PC-3 (cell line): ENCODE data around the gene EFHC2. TPM values are rescaled to one million over a fixed set of nuclear protein-coding genes. Genes with fewer than 3 reads are reported as not detected.

Experiments used
- ATAC-seq: fragments of 200-7000 bp; cut with Tn5 transposase; 2 replicates; pipeline ENCODE4 v1.9.1; 2020; ENCODE audit warnings: mild to moderate bottlenecking, moderate library complexity
- BruUV-seq: library from RNA; stranded (reverse); fragments of 400-500 nt; replicated peaks from 2 replicates; lab custom pipeline; 2021; lab: Mats Ljungman, UMichigan
- CTCF ChIA-PET: fragments of 300-600 bp; sonication (Branson Sonifier 250); formaldehyde crosslinking; loops from one replicate; lab custom pipeline; 2022; ENCODE audit warnings: antibody characterized with exemption; lab: Charles Lee
- POLR2A ChIA-PET: fragments of 300-600 bp; sonication (Branson Sonifier 250); formaldehyde crosslinking; loops from one replicate; lab custom pipeline; 2022; ENCODE audit warnings: antibody characterized with exemption; ENCODE audit not compliant: unreplicated experiment; lab: Charles Lee
- DNase-seq: peaks from one replicate; pipeline ENCODE4 v3.0.0-alpha.2; 2015
- H2AFZ ChIP-seq: fragments of 300-600 bp; sonication (generic); 2 replicates; pipeline ENCODE4 v1.6.0; 2016; ENCODE audit warnings: antibody characterized with exemption, low read length
- H3F3A ChIP-seq: fragments of 300-600 bp; sonication (generic); one replicate; pipeline ENCODE4 v1.6.0; 2017; ENCODE audit warnings: antibody characterized with exemption, low read length, control low read depth, mild to moderate bottlenecking; ENCODE audit not compliant: unreplicated experiment
- H3K27ac ChIP-seq: fragments of 300-600 bp; sonication (generic); 2 replicates; pipeline ENCODE4 v1.5.1; 2016; ENCODE audit warnings: mild to moderate bottlenecking, low read length
- H3K27me3 ChIP-seq: fragments of 300-600 bp; sonication (generic); 2 replicates; pipeline ENCODE4 v1.6.1; 2016; ENCODE audit warnings: low read length, mixed read lengths
- H3K36me3 ChIP-seq: fragments of 300-600 bp; sonication (generic); 2 replicates; pipeline ENCODE4 v1.6.1; 2016; ENCODE audit warnings: low read depth, mixed run types, low read length, mixed read lengths
- H3K4me1 ChIP-seq: fragments of 300-600 bp; sonication (generic); 2 replicates; pipeline ENCODE4 v1.5.1; 2016; ENCODE audit warnings: low read length; ENCODE audit not compliant: insufficient read depth
- H3K4me2 ChIP-seq: fragments of 300-600 bp; sonication (generic); 2 replicates; pipeline ENCODE4 v1.6.0; 2016; ENCODE audit warnings: low read length
- H3K4me3 ChIP-seq: fragments of 300-600 bp; sonication (generic); 2 replicates; pipeline ENCODE4 v1.5.1; 2016; ENCODE audit warnings: mild to moderate bottlenecking, low read length, mixed read lengths
- H3K79me2 ChIP-seq: fragments of 300-600 bp; sonication (generic); 2 replicates; pipeline ENCODE4 v1.6.1; 2017; ENCODE audit warnings: low read length, mixed read lengths
- H3K9ac ChIP-seq: fragments of 300-600 bp; sonication (generic); 2 replicates; pipeline ENCODE4 v1.6.0; 2016; ENCODE audit warnings: mild to moderate bottlenecking, low read length
- H3K9me2 ChIP-seq: fragments of 300-600 bp; sonication (generic); replicated peaks from 2 replicates; pipeline ENCODE4 v1.6.1; 2016; ENCODE audit warnings: mixed run types, low read length, mixed read lengths
- H3K9me3 ChIP-seq: fragments of 300-600 bp; sonication (generic); 2 replicates; pipeline ENCODE4 v1.6.1; 2016; ENCODE audit warnings: low read length, mixed read lengths
- H4K20me1 ChIP-seq: fragments of 300-600 bp; sonication (generic); 2 replicates; pipeline ENCODE4 v1.6.1; 2016; ENCODE audit warnings: low read length, mixed read lengths
- EZH2 ChIP-seq: fragments of 300-600 bp; sonication (generic); IDR thresholded peaks from one replicate; pipeline ENCODE4 v1.6.1; 2017; ENCODE audit warnings: antibody characterized with exemption, mild to moderate bottlenecking, low read length; ENCODE audit not compliant: unreplicated experiment
- EZH2phosphoT487 ChIP-seq: fragments of 300-600 bp; sonication (generic); IDR thresholded peaks from 2 replicates; pipeline ENCODE4 v1.6.1; 2018; ENCODE audit warnings: mild to moderate bottlenecking, antibody characterized with exemption, low read length, borderline replicate concordance
- intact Hi-C: fragments of 100-400 bp; cut with micrococcal nuclease; formaldehyde crosslinking; loops from 2 replicates; pipeline ENCODE4 v1.9.0; 2023
- total RNA-seq: library from RNA; depleted of rRNA; stranded (reverse); fragments of >200 nt; gene quantifications from 2 replicates; pipeline ENCODE4 v1.2.3, GENCODE V29; 2014
- TF ChIP-seq, protein P1 (sequence below): fragments of 300-600 bp; sonication (generic); conservative IDR thresholded peaks from 2 replicates; pipeline ENCODE4 v1.5.1; 2017; ENCODE audit warnings: antibody characterized with exemption, low read depth, mild to moderate bottlenecking, low read length

The EFHC2 gene
- total RNA-seq, 1 experiment from 2014 or later: 0.40 TPM

DNA sequence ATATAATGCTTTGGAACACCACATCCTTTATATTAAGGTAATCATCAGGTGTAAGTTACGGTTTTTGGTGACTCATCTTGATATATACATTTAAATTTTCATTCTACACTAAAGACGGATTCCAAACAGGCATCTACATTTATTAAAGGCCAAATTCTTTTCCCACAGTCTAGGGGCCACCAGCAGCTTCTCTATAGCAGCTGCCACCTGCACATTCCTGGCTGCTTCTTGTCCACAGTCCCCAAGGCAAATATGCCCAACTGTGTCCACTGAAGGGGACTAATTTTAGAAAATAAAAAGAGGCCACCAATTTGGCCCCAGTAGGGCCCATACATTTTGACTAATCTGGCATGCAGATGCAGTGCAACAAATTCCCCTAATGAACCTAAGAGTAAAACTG is 96.6 kb downstream of the EFHC2 start:
- Histone ChIP-seq H3K9me3 (no peaks in the 10 kb centered on the region), H2AFZ (no peak overlapping the region), H3K27me3 (no peaks in the 10 kb centered on the region), H3K36me3 (no peaks in the 10 kb centered on the region), H3K4me2 (no peak overlapping the region), H3K9me2 (no peaks in the 10 kb centered on the region), H3K9ac (no peak overlapping the region), H3F3A (no peaks in the 10 kb centered on the region), H3K4me1 (peaks cover 10% of the 10 kb centered on the region), H3K27ac (no peak overlapping the region), H3K4me3 (no peak overlapping the region), H3K79me2 (no peaks in the 10 kb centered on the region), H4K20me1 (no peaks in the 10 kb centered on the region)
- ChIA-PET POLR2A (no interaction called here), CTCF (no interaction called here)
- BruUV-seq: no TSS peak
- intact Hi-C loops: loop anchor here (10.0 kb wide), 1 partner anchor 58 kb away; no protein-coding TSS in a partner anchor
- TF ChIP-seq EZH2 (no peak), EZH2phosphoT487 (no peak)
- TF ChIP-seq, protein P1, sequence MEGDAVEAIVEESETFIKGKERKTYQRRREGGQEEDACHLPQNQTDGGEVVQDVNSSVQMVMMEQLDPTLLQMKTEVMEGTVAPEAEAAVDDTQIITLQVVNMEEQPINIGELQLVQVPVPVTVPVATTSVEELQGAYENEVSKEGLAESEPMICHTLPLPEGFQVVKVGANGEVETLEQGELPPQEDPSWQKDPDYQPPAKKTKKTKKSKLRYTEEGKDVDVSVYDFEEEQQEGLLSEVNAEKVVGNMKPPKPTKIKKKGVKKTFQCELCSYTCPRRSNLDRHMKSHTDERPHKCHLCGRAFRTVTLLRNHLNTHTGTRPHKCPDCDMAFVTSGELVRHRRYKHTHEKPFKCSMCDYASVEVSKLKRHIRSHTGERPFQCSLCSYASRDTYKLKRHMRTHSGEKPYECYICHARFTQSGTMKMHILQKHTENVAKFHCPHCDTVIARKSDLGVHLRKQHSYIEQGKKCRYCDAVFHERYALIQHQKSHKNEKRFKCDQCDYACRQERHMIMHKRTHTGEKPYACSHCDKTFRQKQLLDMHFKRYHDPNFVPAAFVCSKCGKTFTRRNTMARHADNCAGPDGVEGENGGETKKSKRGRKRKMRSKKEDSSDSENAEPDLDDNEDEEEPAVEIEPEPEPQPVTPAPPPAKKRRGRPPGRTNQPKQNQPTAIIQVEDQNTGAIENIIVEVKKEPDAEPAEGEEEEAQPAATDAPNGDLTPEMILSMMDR: no peak
- no peak for ATAC-seq
- no peak for DNase-seq

DNA sequence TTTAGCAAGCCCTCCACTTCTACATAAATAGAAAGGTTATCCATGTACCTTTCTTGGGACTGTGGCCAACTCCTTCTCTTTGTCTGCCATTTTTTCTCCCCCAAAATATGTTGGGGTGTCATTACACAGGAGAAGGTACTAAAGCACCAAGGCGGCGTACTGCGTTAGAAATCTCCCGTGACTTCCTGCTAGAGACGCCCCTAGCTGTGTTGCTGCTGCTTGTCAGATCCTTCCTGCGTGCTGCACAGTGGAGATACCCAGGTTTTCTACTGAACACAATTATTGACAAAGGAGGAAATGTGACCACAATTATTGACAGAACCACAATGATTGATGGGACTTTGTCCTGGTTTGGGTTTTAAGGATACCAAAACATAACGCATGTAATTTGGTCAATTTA is 97.7 kb downstream of the EFHC2 start:
- H3K27ac ChIP-seq: no peak overlapping the region
- DNase-seq: no peak
- no peak overlapping the region for H3K4me2 ChIP-seq
- no peaks in the 10 kb centered on the region for H3K9me2 ChIP-seq
- POLR2A ChIA-PET: interaction anchor here (0.6 kb wide), 1 partner anchor 286 kb away, joined by 3 read pairs; no protein-coding TSS in a partner anchor
- H3K9ac ChIP-seq: no peak overlapping the region
- no peaks in the 10 kb centered on the region for H3F3A ChIP-seq
- no peak overlapping the region for H2AFZ ChIP-seq
- H3K36me3 ChIP-seq: no peaks in the 10 kb centered on the region
- BruUV-seq: no TSS peak
- H3K27me3 ChIP-seq: no peaks in the 10 kb centered on the region
- CTCF ChIA-PET: no interaction called here
- H3K4me3 ChIP-seq: no peak overlapping the region
- H4K20me1 ChIP-seq: no peaks in the 10 kb centered on the region
- no peaks in the 10 kb centered on the region for H3K9me3 ChIP-seq
- no peak for ATAC-seq
- intact Hi-C loops: loop anchor here (10.0 kb wide), 1 partner anchor 59 kb away; no protein-coding TSS in a partner anchor
- no peaks in the 10 kb centered on the region for H3K79me2 ChIP-seq
- TF ChIP-seq EZH2 (no peak), EZH2phosphoT487 (no peak)
- TF ChIP-seq, protein P1: no peak
- H3K4me1 ChIP-seq: peaks cover 10% of the 10 kb centered on the region

DNA sequence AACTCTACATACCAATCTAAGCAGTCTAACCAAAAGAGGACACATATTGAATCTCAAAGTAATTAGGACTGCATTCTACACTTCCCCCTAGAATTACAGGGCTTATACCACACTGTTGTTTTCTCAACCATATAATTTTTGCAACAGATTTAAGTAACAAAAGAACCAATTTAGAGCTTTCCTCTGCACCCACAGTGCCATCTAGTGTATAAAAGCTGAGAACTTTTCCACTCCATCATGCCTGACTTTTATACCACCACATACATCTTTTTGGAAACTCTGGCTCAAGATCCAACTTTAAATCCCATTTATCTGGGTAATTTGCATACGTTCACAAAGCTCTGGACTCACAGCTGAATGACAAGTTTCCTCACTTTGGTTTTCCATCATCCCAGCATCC is 99.5 kb downstream of the EFHC2 start:
- no peak overlapping the region for H3K4me3 ChIP-seq
- H4K20me1 ChIP-seq: no peaks in the 10 kb centered on the region
- peaks cover 10% of the 10 kb centered on the region for H3K4me1 ChIP-seq
- ATAC-seq: peak; percentile 45
- peak overlapping the region; percentile 68; the same call in 1 of the 2 replicates for H2AFZ ChIP-seq
- intact Hi-C loops: loop anchor here (1.0 to 10.0 kb wide), 4 partner anchors 61 to 286 kb away; partner anchors contain the start of gene NDP
- no TSS peak for BruUV-seq
- H3K79me2 ChIP-seq: no peaks in the 10 kb centered on the region
- H3K36me3 ChIP-seq: no peaks in the 10 kb centered on the region
- no peak overlapping the region for H3K9ac ChIP-seq
- H3F3A ChIP-seq: no peaks in the 10 kb centered on the region
- ChIA-PET POLR2A (no interaction called here), CTCF (interaction anchor here (0.5 to 1.7 kb wide), 4 partner anchors 123 to 430 kb away, joined by 3 to 15 read pairs (median 3); no protein-coding TSS in a partner anchor)
- peak overlapping the region; percentile 12; the same call in 1 of the 2 replicates for H3K4me2 ChIP-seq
- H3K9me3 ChIP-seq: no peaks in the 10 kb centered on the region
- no peaks in the 10 kb centered on the region for H3K27me3 ChIP-seq
- TF ChIP-seq, protein P1: peak; percentile 67
- TF ChIP-seq EZH2 (no peak), EZH2phosphoT487 (no peak)
- no peak overlapping the region for H3K27ac ChIP-seq
- no peaks in the 10 kb centered on the region for H3K9me2 ChIP-seq
- DNase-seq: peak; percentile 60
